MCF 10A (cell line): ENCODE measurements around the gene PFDN5. TPM values are rescaled to one million over a fixed set of nuclear protein-coding genes. Genes with fewer than 3 reads are reported as not detected.

ENCODE experiments used
- BruUV-seq: library from RNA; stranded (reverse); fragments of 400-500 nt; replicated peaks from 2 replicates; lab custom pipeline; 2021; lab: Mats Ljungman, UMichigan
- CTCF ChIA-PET: fragments of 300-600 bp; sonication (Branson Sonifier 250); formaldehyde crosslinking; extraction: SDS; loops from one replicate; lab custom pipeline; 2021; ENCODE audit warnings: antibody characterized with exemption, inconsistent platforms; lab: Yijun Ruan, JAX
- POLR2A ChIA-PET: fragments of 300-600, 350-650 bp; sonication (Branson Sonifier 250); formaldehyde crosslinking; extraction: SDS; loops from one replicate; lab custom pipeline; 2020; ENCODE audit warnings: antibody characterized with exemption, inconsistent platforms; lab: Yijun Ruan, JAX
- DNase-seq: peaks from one replicate; pipeline ENCODE4 v3.0.0-alpha.2; 2018; ENCODE audit not compliant: unreplicated experiment
- H3K27ac Mint-ChIP-seq: one replicate; pipeline ENCODE4 v1.8.0; 2022; ENCODE audit warnings: mild to moderate bottlenecking, low read depth, mixed read lengths; ENCODE audit not compliant: unreplicated experiment
- H3K27me3 Mint-ChIP-seq: one replicate; pipeline ENCODE4 v1.8.0; 2022; ENCODE audit warnings: mixed read lengths; ENCODE audit not compliant: insufficient read depth, unreplicated experiment
- H3K36me3 Mint-ChIP-seq: one replicate; pipeline ENCODE4 v1.8.0; 2022; ENCODE audit warnings: mild to moderate bottlenecking, moderate library complexity, mixed read lengths; ENCODE audit not compliant: insufficient read depth, unreplicated experiment
- H3K4me1 Mint-ChIP-seq: one replicate; pipeline ENCODE4 v1.8.0; 2022; ENCODE audit warnings: mixed read lengths; ENCODE audit not compliant: insufficient read depth, unreplicated experiment
- H3K4me3 Mint-ChIP-seq: one replicate; pipeline ENCODE4 v1.8.0; 2022; ENCODE audit warnings: mild to moderate bottlenecking, moderate library complexity, mixed read lengths; ENCODE audit not compliant: unreplicated experiment
- H3K9me3 Mint-ChIP-seq: one replicate; pipeline ENCODE4 v1.8.0; 2022; ENCODE audit warnings: mixed read lengths; ENCODE audit not compliant: unreplicated experiment
- intact Hi-C: fragments of 100-400 bp; cut with micrococcal nuclease; formaldehyde crosslinking; loops from 2 replicates; pipeline ENCODE4 v1.14.1; 2022
- total RNA-seq: library from RNA; stranded (reverse); gene quantifications from 2 replicates; pipeline ENCODE4 v1.2.3, GENCODE V29; 2022
- TF ChIP-seq, protein P1 (sequence below): fragments of 200-600 bp; IDR thresholded peaks from one replicate; pipeline ENCODE4 v1.8.0; 2022; ENCODE audit warnings: antibody characterized with exemption, mild to moderate bottlenecking; ENCODE audit not compliant: unreplicated experiment

The PFDN5 gene
- total RNA-seq, 1 experiment from 2014 or later = 205 TPM

DNA sequence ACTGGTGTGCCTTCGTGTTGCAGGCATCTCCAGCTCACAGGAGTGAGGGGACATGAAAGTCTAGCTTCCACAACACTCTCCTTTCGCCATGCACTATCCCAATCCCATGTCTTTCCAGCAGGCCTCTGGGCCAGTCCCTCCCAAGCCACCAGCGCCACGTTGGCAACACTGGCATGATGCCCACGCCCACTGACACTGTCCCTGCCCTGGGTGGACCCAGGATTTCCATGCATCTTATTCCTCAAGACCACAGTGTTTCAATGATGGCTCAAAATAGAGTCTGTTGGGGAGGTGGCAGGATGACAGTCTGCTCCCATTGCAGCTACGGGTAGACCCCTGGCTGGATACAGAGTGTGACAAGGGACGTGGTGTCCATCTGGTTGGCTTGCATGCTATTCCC, 38.5 kb downstream of the PFDN5 start:
- H3K4me1 Mint-ChIP-seq = peaks cover 6% of the 10 kb centered on the region
- ChIA-PET CTCF (interaction anchor here (0.6 to 2.4 kb wide), 5 partner anchors 9 to 175 kb away, joined by 3 to 8 read pairs (median 7); no protein-coding TSS in a partner anchor), POLR2A (interaction anchor here (0.6 kb wide), 1 partner anchor 20 kb away, joined by 4 read pairs; no protein-coding TSS in a partner anchor)
- no TSS peak for BruUV-seq
- H3K9me3 Mint-ChIP-seq = no peaks in the 10 kb centered on the region
- TF ChIP-seq, protein P1, sequence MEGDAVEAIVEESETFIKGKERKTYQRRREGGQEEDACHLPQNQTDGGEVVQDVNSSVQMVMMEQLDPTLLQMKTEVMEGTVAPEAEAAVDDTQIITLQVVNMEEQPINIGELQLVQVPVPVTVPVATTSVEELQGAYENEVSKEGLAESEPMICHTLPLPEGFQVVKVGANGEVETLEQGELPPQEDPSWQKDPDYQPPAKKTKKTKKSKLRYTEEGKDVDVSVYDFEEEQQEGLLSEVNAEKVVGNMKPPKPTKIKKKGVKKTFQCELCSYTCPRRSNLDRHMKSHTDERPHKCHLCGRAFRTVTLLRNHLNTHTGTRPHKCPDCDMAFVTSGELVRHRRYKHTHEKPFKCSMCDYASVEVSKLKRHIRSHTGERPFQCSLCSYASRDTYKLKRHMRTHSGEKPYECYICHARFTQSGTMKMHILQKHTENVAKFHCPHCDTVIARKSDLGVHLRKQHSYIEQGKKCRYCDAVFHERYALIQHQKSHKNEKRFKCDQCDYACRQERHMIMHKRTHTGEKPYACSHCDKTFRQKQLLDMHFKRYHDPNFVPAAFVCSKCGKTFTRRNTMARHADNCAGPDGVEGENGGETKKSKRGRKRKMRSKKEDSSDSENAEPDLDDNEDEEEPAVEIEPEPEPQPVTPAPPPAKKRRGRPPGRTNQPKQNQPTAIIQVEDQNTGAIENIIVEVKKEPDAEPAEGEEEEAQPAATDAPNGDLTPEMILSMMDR = no peak
- no peak overlapping the region for H3K27ac Mint-ChIP-seq
- peaks cover 41% of the 10 kb centered on the region for H3K27me3 Mint-ChIP-seq
- H3K36me3 Mint-ChIP-seq = peaks cover 7% of the 10 kb centered on the region
- no peak for DNase-seq
- H3K4me3 Mint-ChIP-seq = no peak overlapping the region
- intact Hi-C loops = no loop called here

DNA sequence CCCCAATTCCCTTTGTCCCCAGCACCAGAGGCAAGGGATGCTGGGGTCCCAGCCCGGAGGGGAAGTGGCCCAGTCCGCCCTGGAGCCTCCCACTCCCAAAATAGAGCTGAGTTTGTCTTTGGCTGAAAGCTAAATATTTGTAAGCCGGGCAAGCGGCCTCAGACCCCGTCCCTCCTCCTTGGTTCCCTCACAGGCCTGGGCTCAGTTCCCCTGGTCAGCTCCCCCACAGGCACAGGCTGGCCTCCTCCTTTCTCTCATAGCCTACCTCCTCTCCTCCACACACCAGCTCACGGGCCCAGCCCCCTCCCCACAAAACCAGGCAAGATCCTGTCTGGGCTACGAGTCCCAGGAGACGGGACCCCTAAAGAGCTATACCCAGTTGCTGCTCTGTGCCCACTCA, 39.5 kb downstream of the PFDN5 start:
- Mint-ChIP-seq H3K27ac (no peak overlapping the region), H3K27me3 (peaks cover 47% of the 10 kb centered on the region), H3K9me3 (no peaks in the 10 kb centered on the region), H3K36me3 (peaks cover 7% of the 10 kb centered on the region), H3K4me1 (peaks cover 6% of the 10 kb centered on the region), H3K4me3 (no peak overlapping the region)
- ChIA-PET CTCF (interaction anchor here (0.7 to 2.4 kb wide), 6 partner anchors 10 to 87 kb away, joined by 3 to 9 read pairs (median 4); partner anchors contain the start of gene AAAS), POLR2A (interaction anchor here (0.7 kb wide), 2 partner anchors 10 to 17 kb away, joined by 3 read pairs; no protein-coding TSS in a partner anchor)
- BruUV-seq = no TSS peak
- DNase-seq = no peak
- intact Hi-C loops = no loop called here
- TF ChIP-seq, protein P1 = no peak

DNA sequence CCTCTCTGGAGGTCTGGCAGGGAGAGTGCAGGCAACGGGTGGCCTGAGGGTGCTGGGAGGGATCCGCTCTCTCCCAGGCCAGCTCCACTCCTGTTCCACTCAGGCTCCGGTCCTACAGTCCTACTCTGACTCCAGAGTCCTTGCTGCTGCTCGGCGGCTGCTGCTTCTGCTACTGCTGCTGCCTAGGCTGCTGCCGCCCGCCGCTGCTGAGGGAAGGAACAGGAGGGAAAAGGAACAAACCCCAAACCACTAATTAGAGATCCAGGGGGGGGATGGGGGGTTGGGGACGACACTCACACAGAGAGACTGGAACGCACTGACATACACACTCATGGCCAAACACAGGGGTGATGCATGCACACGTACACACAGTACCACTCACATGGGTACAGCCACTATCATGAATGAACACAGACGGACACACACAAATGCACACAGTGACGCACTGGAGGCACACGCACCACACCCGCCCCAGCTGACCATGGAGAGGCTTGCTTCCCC, 40.9 kb downstream of the PFDN5 start, which contains the start of gene SP7:
Gene SP7 (minus strand): TSS at position 174 of the 501 bp plus-strand sequence. CDS start 708 bp downstream, outside the sequence.
- no TSS peak for BruUV-seq
- no peak for DNase-seq
- TF ChIP-seq, protein P1 = no peak
- Mint-ChIP-seq H3K27me3 (peaks cover 61% of the 10 kb centered on the region), H3K36me3 (peaks cover 7% of the 10 kb centered on the region), H3K27ac (no peak within 1 kb of the TSS), H3K9me3 (no peaks in the 10 kb centered on the region), H3K4me1 (peaks cover 6% of the 10 kb centered on the region), H3K4me3 (no peak within 1 kb of the TSS)
- ChIA-PET CTCF (interaction anchor here (1.2 to 2.4 kb wide), 3 partner anchors 11 to 171 kb away, joined by 3 to 9 read pairs (median 8); partner anchors contain the start of genes AAAS and NPFF), POLR2A (interaction anchor here (0.5 to 0.9 kb wide), 2 partner anchors 12 to 59 kb away, joined by 3 read pairs; no protein-coding TSS in a partner anchor)
- intact Hi-C loops = no loop called here

DNA sequence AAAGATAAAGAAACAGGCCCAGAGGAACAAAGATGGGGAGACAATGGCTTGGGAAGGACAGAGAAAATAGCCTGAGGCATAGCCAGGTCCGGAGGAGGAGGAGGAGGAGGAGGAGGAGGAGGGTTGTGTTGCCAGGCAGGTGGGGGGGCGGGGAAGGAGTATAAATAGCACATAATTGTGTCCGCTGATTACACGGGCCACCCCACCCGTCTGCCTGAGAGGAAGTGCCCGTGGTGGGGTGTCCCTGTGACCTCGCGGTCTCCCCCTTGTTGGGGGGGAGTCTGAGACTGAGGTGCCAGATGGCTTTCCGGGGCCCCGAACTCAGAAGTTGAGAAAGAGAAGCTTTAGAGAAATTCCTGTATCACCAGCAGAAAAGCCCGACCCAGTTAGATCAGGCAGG, 42.7 kb downstream of the PFDN5 start:
- Mint-ChIP-seq H3K27me3 (peaks cover 48% of the 10 kb centered on the region), H3K27ac (no peak overlapping the region), H3K4me3 (no peak overlapping the region), H3K9me3 (no peaks in the 10 kb centered on the region), H3K36me3 (peaks cover 7% of the 10 kb centered on the region), H3K4me1 (peaks cover 6% of the 10 kb centered on the region)
- BruUV-seq = no TSS peak
- TF ChIP-seq, protein P1 = no peak
- POLR2A ChIA-PET = interaction anchor here (1.1 kb wide), 1 partner anchor 17 kb away, joined by 3 read pairs; no protein-coding TSS in a partner anchor
- intact Hi-C loops = no loop called here
- DNase-seq = no peak
- CTCF ChIA-PET = interaction anchor here (1.0 kb wide), 1 partner anchor 10 kb away, joined by 6 read pairs; no protein-coding TSS in a partner anchor
